Fibroblast of skin of right biceps (primary cell): Measurements from ENCODE around the gene ARMH3.

ENCODE experiments used
- DNase-seq: peaks from one replicate; pipeline ENCODE4 v3.0.0-alpha.2; 2013

ARMH3 gene

GRCh38 chr10:101974091-101974971 is 81.6 kb downstream of the ARMH3 start:
- DNase-seq: peak; percentile 50

GRCh38 chr10:101972761-101973160 is 83.2 kb downstream of the ARMH3 start:
- peak; percentile 17 for DNase-seq

- no peak for DNase-seq
Observed at GRCh38 chr10:101969412-101969922, 86.5 kb downstream of the ARMH3 start.

- no peak for DNase-seq
Observed at GRCh38 chr10:101968940-101969321, 87.0 kb downstream of the ARMH3 start.

- no peak for DNase-seq
Observed at GRCh38 chr10:101968286-101968939, 87.6 kb downstream of the ARMH3 start.

GRCh38 chr10:101967713-101968112 is 88.3 kb downstream of the ARMH3 start:
- peak; percentile 40 for DNase-seq

GRCh38 chr10:101967119-101967518 is 88.9 kb downstream of the ARMH3 start:
- no peak for DNase-seq

- DNase-seq: no peak
Observed at GRCh38 chr10:101965075-101965765, 90.8 kb downstream of the ARMH3 start.

- DNase-seq: peak; percentile 69
Observed at GRCh38 chr10:101961591-101962498, 94.1 kb downstream of the ARMH3 start.

- no peak for DNase-seq
Observed at GRCh38 chr10:101960879-101961395, 95.0 kb downstream of the ARMH3 start.

GRCh38 chr10:101959346-101959916 is 96.5 kb downstream of the ARMH3 start:
- DNase-seq: no peak

GRCh38 chr10:101958691-101959090 is 97.3 kb downstream of the ARMH3 start:
- DNase-seq: no peak

- no peak for DNase-seq
Observed at GRCh38 chr10:101956898-101957297, 99.1 kb downstream of the ARMH3 start.

GRCh38 chr10:101956117-101956516 is 99.9 kb downstream of the ARMH3 start:
- DNase-seq: no peak

- DNase-seq: no peak
Observed at GRCh38 chr10:101952191-101952590, 103.8 kb downstream of the ARMH3 start.

GRCh38 chr10:101950213-101950612 is 105.8 kb downstream of the ARMH3 start:
- DNase-seq: no peak

GRCh38 chr10:101941871-101942270 is 114.1 kb downstream of the ARMH3 start:
- DNase-seq: peak; percentile 50

GRCh38 chr10:101940916-101941315 is 115.1 kb downstream of the ARMH3 start:
- DNase-seq: peak; percentile 52

GRCh38 chr10:101939729-101940128 is 116.2 kb downstream of the ARMH3 start:
- DNase-seq: no peak

GRCh38 chr10:101939008-101939648 is 116.8 kb downstream of the ARMH3 start:
- peak; percentile 92 for DNase-seq
